CD4-positive, alpha-beta T cell (primary cell): ENCODE data around the gene RAB26. TPM values are rescaled to one million over a fixed set of nuclear protein-coding genes. Genes with fewer than 3 reads are reported as not detected.
A peak's percentile ranks its signal among the peaks of the same experiment; 100 is the strongest.

ENCODE experiments used
- ATAC-seq: fragments of 200-7000 bp; cut with Tn5 transposase; one replicate; pipeline ENCODE4 v1.10.0; 2022; ENCODE audit warnings: mild to moderate bottlenecking; ENCODE audit not compliant: poor library complexity
- CTCF ChIA-PET: fragments of 350-600 bp; sonication (Branson Sonifier 250); formaldehyde crosslinking; loops from one replicate; lab custom pipeline; 2021; ENCODE audit warnings: antibody characterized with exemption, inconsistent platforms; lab: Charles Lee
- POLR2A ChIA-PET: fragments of 350-600 bp; sonication (Branson Sonifier 250); formaldehyde crosslinking; loops from one replicate; lab custom pipeline; 2021; ENCODE audit warnings: antibody characterized with exemption, inconsistent platforms; lab: Charles Lee
- DNase-seq, 14 experiments: peaks; one replicate each; pipeline ENCODE4 v3.0.0-alpha.2; 2013 to 2020; ENCODE audit warnings: mixed read lengths in 2 of 14
- H3K27ac ChIP-seq, 2 donors: one replicate each; pipeline versions ENCODE4 v1.5.1 to v1.7.0; 2013; ENCODE audit warnings: low read length in 2 of 2, low read depth in 1 of 2, mild to moderate bottlenecking in 1 of 2
- H3K27me3 ChIP-seq, 2 experiments: 1 replicate in 1 of 2; 2 replicates in 1 of 2; pipeline versions ENCODE4 v1.6.1 to v1.7.0; 2013; ENCODE audit warnings: low read length in 2 of 2, control low read depth in 1 of 2, mild to moderate bottlenecking in 1 of 2, moderate library complexity in 1 of 2; ENCODE audit not compliant: insufficient read depth in 2 of 2, control insufficient read depth in 1 of 2
- H3K36me3 ChIP-seq: one replicate; pipeline ENCODE4 v1.6.1; 2013; ENCODE audit warnings: low read length, control low read depth; ENCODE audit not compliant: insufficient read depth
- H3K4me1 ChIP-seq: one replicate; pipeline ENCODE4 v1.6.1; 2013; ENCODE audit warnings: low read length, control low read depth; ENCODE audit not compliant: insufficient read depth
- H3K4me3 ChIP-seq: one replicate; pipeline ENCODE4 v1.5.1; 2013; ENCODE audit warnings: mild to moderate bottlenecking, low read length, moderate library complexity
- H3K9me3 ChIP-seq, 2 experiments: 1 replicate in 1 of 2; 2 replicates in 1 of 2; pipeline versions ENCODE4 v1.6.1 to v1.7.0; 2013; ENCODE audit warnings: low read length in 2 of 2, mild to moderate bottlenecking in 2 of 2, control low read depth in 1 of 2, moderate library complexity in 1 of 2; ENCODE audit not compliant: control insufficient read depth in 1 of 2, insufficient read depth in 1 of 2
- H3K27ac Mint-ChIP-seq: one replicate; pipeline ENCODE4 v1.8.0; 2020; ENCODE audit warnings: mixed read lengths
- H3K27me3 Mint-ChIP-seq: one replicate; pipeline ENCODE4 v1.8.0; 2021; ENCODE audit warnings: mixed read lengths
- H3K36me3 Mint-ChIP-seq: one replicate; pipeline ENCODE4 v1.8.0; 2021; ENCODE audit warnings: low read depth, mixed read lengths
- H3K4me1 Mint-ChIP-seq: one replicate; pipeline ENCODE4 v1.8.0; 2021; ENCODE audit warnings: low read depth, mixed read lengths
- H3K4me3 Mint-ChIP-seq: one replicate; pipeline ENCODE4 v1.8.0; 2020; ENCODE audit warnings: mild to moderate bottlenecking, mixed read lengths
- H3K9me3 Mint-ChIP-seq: one replicate; pipeline ENCODE4 v1.8.0; 2020; ENCODE audit warnings: mixed read lengths
- CTCF ChIP-seq: fragments of 200-600 bp; IDR thresholded peaks from one replicate; pipeline ENCODE4 v1.8.0; 2022; ENCODE audit warnings: antibody characterized with exemption, mild to moderate bottlenecking
- intact Hi-C, 2 experiments: fragments of 100-400 bp; cut with DNase I in 1 of 2; cut with micrococcal nuclease in 1 of 2; formaldehyde crosslinking; loops; one replicate each; pipeline versions ENCODE4 v1.15.1 to v1.9.0; 2023 to 2025; cut with DNase I, micrococcal nuclease
- total RNA-seq, 174 experiments: library from RNA in 2 of 174; stranded (reverse) in 2 of 174; gene quantifications; one replicate each; pipeline ENCODE4 v1.2.3 and lab custom pipeline; 2021 to 2026

The RAB26 gene
- total RNA-seq, 2 experiments from 2014 or later: not detected

DNA sequence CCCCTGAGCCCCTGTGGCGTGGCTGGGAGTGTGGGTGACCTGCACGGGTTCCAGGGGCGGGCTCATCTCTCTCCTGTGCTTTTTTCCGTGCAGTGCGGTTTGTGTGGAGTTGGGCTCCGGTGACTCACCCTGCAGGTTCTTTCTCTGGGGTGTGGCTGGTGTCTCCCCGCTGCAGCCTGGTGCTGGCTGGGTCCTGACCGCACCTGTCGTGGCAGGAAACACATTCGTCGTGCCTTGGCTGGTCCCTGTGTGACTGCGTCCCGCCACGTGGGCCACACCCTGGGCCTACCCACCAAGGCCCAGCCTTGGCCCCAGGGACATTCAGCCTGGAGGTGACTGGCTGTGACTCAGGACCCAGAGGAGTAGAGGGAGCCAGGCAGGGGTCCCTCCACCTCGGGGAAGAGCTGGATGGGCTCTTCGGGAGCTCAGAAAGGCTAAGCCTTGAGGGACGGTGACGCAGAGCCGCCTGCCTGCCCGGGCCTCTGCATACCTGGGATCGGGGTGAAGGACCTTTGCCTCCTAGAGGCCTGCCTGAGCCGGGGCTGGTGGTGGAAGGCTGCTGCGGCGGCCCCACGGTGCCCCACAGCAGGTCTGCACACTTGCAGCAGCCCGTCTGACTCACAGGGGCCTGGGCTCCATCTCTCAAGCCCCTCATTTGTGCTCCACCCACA is 14.9 kb downstream of the RAB26 start:
- Histone ChIP-seq H3K9me3 (peaks cover 0 to 11% of the 10 kb centered on the region in 2 experiments), H3K4me1 (peaks cover 27% of the 10 kb centered on the region), H3K27me3 (no peaks in the 10 kb centered on the region), H3K27ac (peak overlapping the region in 1 of 2 donors; percentile 17), H3K4me3 (no peak overlapping the region), H3K36me3 (peaks cover 23% of the 10 kb centered on the region)
- H3K4me3 Mint-ChIP-seq: no peak overlapping the region
- no peak for TF ChIP-seq CTCF
- peaks cover 4% of the 10 kb centered on the region for H3K36me3 Mint-ChIP-seq
- no peaks in the 10 kb centered on the region for H3K9me3 Mint-ChIP-seq
- no peaks in the 10 kb centered on the region for H3K27me3 Mint-ChIP-seq
- DNase-seq (peak in 5 of 14 experiments; percentile 19 to 72 (median 44)), ATAC-seq (peak; percentile 63)
- ChIA-PET POLR2A (no interaction called here), CTCF (no interaction called here)
- peaks cover 4% of the 10 kb centered on the region for H3K4me1 Mint-ChIP-seq
- intact Hi-C loops: no loop called here
- peak overlapping the region; percentile 36 for H3K27ac Mint-ChIP-seq

GRCh38 chr16:2165861-2166260 is 17.4 kb downstream of the RAB26 start:
- no peak for TF ChIP-seq CTCF
- Mint-ChIP-seq H3K27me3 (no peaks in the 10 kb centered on the region), H3K36me3 (peaks cover 4% of the 10 kb centered on the region), H3K27ac (no peak overlapping the region), H3K4me1 (no peaks in the 10 kb centered on the region), H3K4me3 (no peak overlapping the region), H3K9me3 (no peaks in the 10 kb centered on the region)
- ATAC-seq: no peak
- ChIA-PET CTCF (no interaction called here), POLR2A (no interaction called here)
- Histone ChIP-seq H3K27ac (no peak overlapping the region), H3K27me3 (no peaks in the 10 kb centered on the region), H3K36me3 (peaks cover 34% of the 10 kb centered on the region), H3K4me3 (no peak overlapping the region), H3K9me3 (peaks cover 0 to 11% of the 10 kb centered on the region in 2 experiments), H3K4me1 (peaks cover 16% of the 10 kb centered on the region)
- intact Hi-C loops: no loop called here
- no peak for DNase-seq

DNA sequence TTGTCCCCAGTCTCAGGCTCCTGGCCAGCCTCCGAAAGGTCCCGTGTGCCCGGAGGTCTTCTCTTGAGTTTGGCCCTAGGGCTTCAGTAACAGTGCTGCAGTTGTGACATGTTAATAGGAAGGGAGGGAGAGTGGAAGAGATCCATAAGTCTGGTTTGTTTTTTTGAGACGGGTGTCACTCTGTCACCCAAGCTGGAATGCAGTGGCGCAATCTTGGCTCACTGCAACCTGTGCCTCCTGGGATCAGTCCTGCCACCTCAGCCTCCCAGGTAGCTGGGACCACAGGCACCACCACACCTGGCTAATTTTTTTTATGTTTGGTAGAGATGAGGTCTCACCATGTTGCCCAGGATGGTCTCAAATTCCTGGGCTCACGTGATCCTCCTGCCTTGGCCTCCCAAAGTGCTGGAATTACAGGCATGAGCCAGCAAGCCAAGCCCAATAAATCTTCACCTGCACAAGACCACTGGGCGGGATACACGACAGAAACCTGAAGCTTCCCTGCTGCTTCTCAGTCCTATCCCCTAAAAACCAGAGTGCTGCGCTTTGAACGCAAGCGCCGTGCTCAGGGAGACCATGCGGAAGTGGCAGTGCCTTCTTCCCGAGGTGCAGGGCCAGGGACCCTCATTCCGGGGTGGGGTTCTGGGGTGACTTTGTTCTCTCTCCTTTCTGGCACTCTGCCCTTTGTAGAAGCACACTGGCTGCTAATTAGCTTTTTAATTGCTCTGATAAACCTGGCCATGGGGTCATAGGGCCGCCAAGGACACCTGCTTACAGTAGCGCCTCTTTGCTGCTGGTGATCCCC is 18.0 kb downstream of the RAB26 start:
- Histone ChIP-seq H3K4me3 (no peak overlapping the region), H3K27me3 (no peaks in the 10 kb centered on the region), H3K27ac (no peak overlapping the region), H3K4me1 (peaks cover 16% of the 10 kb centered on the region), H3K36me3 (peaks cover 35% of the 10 kb centered on the region), H3K9me3 (peaks cover 0 to 11% of the 10 kb centered on the region in 2 experiments)
- POLR2A ChIA-PET: no interaction called here
- H3K9me3 Mint-ChIP-seq: no peaks in the 10 kb centered on the region
- no peaks in the 10 kb centered on the region for H3K4me1 Mint-ChIP-seq
- no peak overlapping the region for H3K27ac Mint-ChIP-seq
- intact Hi-C loops: no loop called here
- no peak for DNase-seq
- peaks cover 4% of the 10 kb centered on the region for H3K36me3 Mint-ChIP-seq
- CTCF ChIA-PET: no interaction called here
- no peak for TF ChIP-seq CTCF
- H3K27me3 Mint-ChIP-seq: no peaks in the 10 kb centered on the region
- H3K4me3 Mint-ChIP-seq: no peak overlapping the region
- ATAC-seq: no peak
